H1 (cell line): ENCODE measurements around the gene ENDOG. TPM values are rescaled to one million over a fixed set of nuclear protein-coding genes. Genes with fewer than 3 reads are reported as not detected.

Source experiments
- CTCF ChIA-PET: fragments of 300-600 bp; sonication (Branson Sonifier 250); formaldehyde crosslinking; loops from one replicate; lab custom pipeline; 2021; ENCODE audit not compliant: partially characterized antibody; lab: Charles Lee
- POLR2A ChIA-PET: fragments of 300-600 bp; sonication (Branson Sonifier 250); formaldehyde crosslinking; loops from one replicate; lab custom pipeline; 2021; ENCODE audit warnings: inconsistent platforms; ENCODE audit not compliant: partially characterized antibody; lab: Charles Lee
- DNase-seq, 2 experiments: peaks; one replicate each; pipeline versions ENCODE4 v3.0.0 to v3.0.0-alpha.2; 2010 to 2022; ENCODE audit warnings: low spot score in 2 of 2, low read depth in 1 of 2, mixed read lengths in 1 of 2
- FAIRE-seq: peaks from 2 replicates; lab custom pipeline; 2011; peaks lifted over from hg19 to GRCh38; lab: Jason Lieb, UNC
- H2AFZ ChIP-seq: 2 replicates; pipeline ENCODE4 v1.8.1; 2012; ENCODE audit warnings: low read length, inconsistent platforms
- H2AK5ac ChIP-seq: 2 replicates; pipeline ENCODE4 v1.6.1; 2013; ENCODE audit warnings: low read depth, low read length
- H2BK120ac ChIP-seq: replicated peaks from 2 replicates; pipeline ENCODE3; 2013; ENCODE audit warnings: low read depth, low read length, inconsistent platforms
- H2BK12ac ChIP-seq: 2 replicates; pipeline ENCODE4 v1.6.1; 2013; ENCODE audit warnings: low read depth, low read length
- H2BK15ac ChIP-seq: 2 replicates; pipeline ENCODE4 v1.6.1; 2013; ENCODE audit warnings: low read length
- H2BK20ac ChIP-seq: 2 replicates; pipeline ENCODE4 v1.6.1; 2013; ENCODE audit warnings: low read length
- H2BK5ac ChIP-seq: 2 replicates; pipeline ENCODE4 v1.6.1; 2013; ENCODE audit warnings: low read depth, low read length
- H3K14ac ChIP-seq: 2 replicates; pipeline ENCODE4 v1.6.1; 2013; ENCODE audit warnings: inconsistent platforms; ENCODE audit not compliant: insufficient read length
- H3K18ac ChIP-seq: 2 replicates; pipeline ENCODE4 v1.6.1; 2013; ENCODE audit warnings: low read length; ENCODE audit errors: extremely low read depth
- H3K23ac ChIP-seq: 2 replicates; pipeline ENCODE4 v1.6.1; 2013; ENCODE audit warnings: inconsistent platforms; ENCODE audit not compliant: insufficient read length
- H3K23me2 ChIP-seq: 2 replicates; pipeline ENCODE4 v1.6.1; 2013; ENCODE audit warnings: low read depth, low read length
- H3K27ac ChIP-seq: 2 replicates; pipeline ENCODE4 v1.6.1; 2011; ENCODE audit warnings: low read depth, low read length, inconsistent platforms
- H3K27me3 ChIP-seq, 4 experiments: replicated peaks in 1 of 4; 1 replicate in 1 of 4; 2 replicates in 3 of 4; pipeline versions ENCODE4 v1.6.1 to v1.8.1; 2011 to 2013; ENCODE audit warnings: low read length in 3 of 4, mild to moderate bottlenecking in 3 of 4, inconsistent platforms in 2 of 4, mixed read lengths in 2 of 4, moderate library complexity in 1 of 4; ENCODE audit not compliant: control insufficient read depth in 3 of 4, insufficient read depth in 3 of 4; ENCODE audit errors: extremely low read depth in 1 of 4
- H3K36me3 ChIP-seq, 4 experiments: 2 replicates each; pipeline versions ENCODE4 v1.6.1 to v1.8.1; 2011 to 2013; ENCODE audit warnings: mild to moderate bottlenecking in 4 of 4, low read length in 3 of 4, moderate library complexity in 2 of 4, control low read depth in 1 of 4, inconsistent platforms in 1 of 4; ENCODE audit not compliant: insufficient read depth in 4 of 4, control insufficient read depth in 2 of 4
- H3K4ac ChIP-seq: replicated peaks from 2 replicates; pipeline ENCODE3; 2013; ENCODE audit warnings: low read length, low read depth, mixed read lengths, inconsistent platforms; ENCODE audit not compliant: insufficient read length
- H3K4me1 ChIP-seq, 4 experiments: replicated peaks in 1 of 4; 1 replicate in 1 of 4; 2 replicates in 3 of 4; pipeline versions ENCODE4 v1.6.1 to v1.8.1; 2011 to 2013; ENCODE audit warnings: low read length in 3 of 4, inconsistent platforms in 2 of 4, mixed read lengths in 1 of 4; ENCODE audit not compliant: insufficient read depth in 4 of 4, control insufficient read depth in 3 of 4
- H3K4me2 ChIP-seq, 2 experiments: 2 replicates each; pipeline versions ENCODE4 v1.6.1 to v1.8.1; 2011 to 2013; ENCODE audit warnings: low read depth in 2 of 2, low read length in 2 of 2, control low read depth in 1 of 2, inconsistent platforms in 1 of 2, mild to moderate bottlenecking in 1 of 2; ENCODE audit not compliant: insufficient read depth in 1 of 2
- H3K4me3 ChIP-seq, 4 experiments: fragments of 200-600, 300-600 bp in 1 of 4; sonication (generic), shearing (Covaris generic), sonication (Bioruptor Twin) in 1 of 4; 2 replicates each; pipeline versions ENCODE4 v1.5.1 to v1.8.1; 2011 to 2016; ENCODE audit warnings: low read length in 4 of 4, low read depth in 3 of 4, control low read depth in 2 of 4, inconsistent platforms in 2 of 4, mild to moderate bottlenecking in 2 of 4, mixed read lengths in 1 of 4, moderate library complexity in 1 of 4; ENCODE audit not compliant: insufficient read depth in 2 of 4; ENCODE audit errors: extremely low read depth in 1 of 4
- H3K56ac ChIP-seq: replicated peaks from 2 replicates; pipeline ENCODE3; 2013; ENCODE audit warnings: low read depth, mild to moderate bottlenecking, mixed read lengths, low read length, inconsistent platforms; ENCODE audit not compliant: insufficient read length
- H3K79me1 ChIP-seq: 2 replicates; pipeline ENCODE4 v1.6.1; 2013; ENCODE audit warnings: low read depth, low read length, control low read depth
- H3K79me2 ChIP-seq, 2 experiments: 2 replicates each; pipeline versions ENCODE4 v1.6.1 to v1.8.1; 2012 to 2013; ENCODE audit warnings: low read length in 2 of 2, mild to moderate bottlenecking in 2 of 2, inconsistent platforms in 1 of 2; ENCODE audit not compliant: insufficient read depth in 2 of 2, control insufficient read depth in 1 of 2
- H3K9ac ChIP-seq, 4 experiments: replicated peaks in 1 of 4; 1 replicate in 1 of 4; 2 replicates in 3 of 4; pipeline versions ENCODE4 v1.6.1 to v1.8.1; 2011 to 2013; ENCODE audit warnings: low read depth in 3 of 4, low read length in 3 of 4, control low read depth in 2 of 4, mild to moderate bottlenecking in 2 of 4, moderate library complexity in 2 of 4, inconsistent platforms in 1 of 4; ENCODE audit errors: extremely low read depth in 1 of 4
- H3K9me3 ChIP-seq, 2 experiments: 2 replicates each; pipeline versions ENCODE4 v1.6.1 to v1.8.1; 2012 to 2013; ENCODE audit warnings: mild to moderate bottlenecking in 2 of 2, moderate library complexity in 2 of 2, control low read depth in 1 of 2, inconsistent platforms in 1 of 2, low read depth in 1 of 2, low read length in 1 of 2, mixed read lengths in 1 of 2; ENCODE audit not compliant: insufficient read depth in 2 of 2
- H4K20me1 ChIP-seq, 2 experiments: replicated peaks in 1 of 2; 2 replicates each; pipeline versions ENCODE3 to v1.8.1; 2011 to 2013; ENCODE audit warnings: inconsistent platforms in 2 of 2, low read length in 2 of 2, mild to moderate bottlenecking in 1 of 2; ENCODE audit not compliant: insufficient read depth in 2 of 2, control insufficient read depth in 1 of 2
- H4K5ac ChIP-seq: 2 replicates; pipeline ENCODE4 v1.6.1; 2013; ENCODE audit warnings: low read length, low read depth, mixed read lengths, inconsistent platforms; ENCODE audit not compliant: insufficient read length
- H4K8ac ChIP-seq: 2 replicates; pipeline ENCODE4 v1.8.0; 2013; ENCODE audit warnings: mild to moderate bottlenecking, moderate library complexity, low read length, inconsistent platforms; ENCODE audit not compliant: insufficient read depth; ENCODE audit errors: extremely low read depth
- H4K91ac ChIP-seq: replicated peaks from 2 replicates; pipeline ENCODE3; 2013; ENCODE audit warnings: low read length, mixed read lengths, inconsistent platforms; ENCODE audit not compliant: insufficient read length
- ASH2L ChIP-seq: fragments of 200-600, 300-600 bp; sonication (generic); IDR thresholded peaks from one replicate; pipeline ENCODE4 v1.7.1; 2017; ENCODE audit warnings: low read length
- CEBPB ChIP-seq: IDR thresholded peaks from 2 replicates; pipeline ENCODE4 v1.6.1; 2012; ENCODE audit warnings: low read depth, low read length
- CHD1 ChIP-seq: IDR thresholded peaks from 2 replicates; pipeline ENCODE4 v1.6.1; 2012; ENCODE audit warnings: low read depth, low read length, improper control_type of control experiment
- EZH2 ChIP-seq: fragments of 200-600 bp; sonication (generic); IDR thresholded peaks from 2 replicates; pipeline ENCODE4 v1.7.1; 2012; ENCODE audit warnings: low read depth, mild to moderate bottlenecking, moderate library complexity, low read length, inconsistent platforms; ENCODE audit not compliant: severe bottlenecking
- KDM4A ChIP-seq: IDR thresholded peaks from one replicate; pipeline ENCODE4 v1.7.1; 2012; ENCODE audit warnings: low read depth, mild to moderate bottlenecking, moderate library complexity, low read length, inconsistent platforms; ENCODE audit not compliant: severe bottlenecking
- MAX ChIP-seq: IDR thresholded peaks from 2 replicates; pipeline ENCODE4 v1.6.1; 2012; ENCODE audit warnings: inconsistent platforms
- NRF1 ChIP-seq: IDR thresholded peaks from 2 replicates; pipeline ENCODE4 v1.6.1; 2011; ENCODE audit warnings: mild to moderate bottlenecking, low read depth, low read length, improper control_type of control experiment
- TEAD4 ChIP-seq: IDR thresholded peaks from 2 replicates; pipeline ENCODE4 v1.6.1; 2012; ENCODE audit warnings: low read depth, low read length, inconsistent platforms, mixed read lengths
- WGBS, 2 experiments: shearing (Covaris generic) in 1 of 2; methylation state at CpG; one replicate each; pipeline versions ENCODE4 v1.1.6 to v1.1.7; 2013 to 2015; ENCODE audit warnings: low lambda C conversion rate in 2 of 2, mixed read lengths in 2 of 2, inconsistent platforms in 1 of 2, low coverage in 1 of 2, missing lambda C conversion rate in 1 of 2; ENCODE audit not compliant: insufficient replicate concordance in 2 of 2, insufficient coverage in 1 of 2, insufficient read length in 1 of 2; ENCODE audit errors: extremely low coverage in 1 of 2, missing lambda C conversion rate in 1 of 2; 5-methylcytosine and 5-hydroxymethylcytosine counted together
- polyA plus RNA-seq, 7 experiments: library from polyadenylated mRNA; depleted of rRNA in 3 of 7; stranded (reverse) in 5 of 7; unstranded in 2 of 7; fragments of >200 nt in 5 of 7; fragments of 200-250 nt in 2 of 7; gene quantifications; 1 replicate in 5 of 7; 2 replicates in 1 of 7; 4 replicates in 1 of 7; pipeline versions ENCODE4 v1.2.1 to v1.2.3, GENCODE V29; 2011 to 2013; ENCODE audit warnings: missing spikeins in 2 of 7, mixed read lengths in 2 of 7
- total RNA-seq: library from RNA; stranded (reverse); fragmentation: NEBNext Ultra II Directional; extraction: Animal tissue kit (Norgen Biotek cat#: 25700); gene quantifications from 2 replicates; pipeline ENCODE4 v1.2.1, GENCODE V29; 2021

ENDOG gene
- total and polyA plus RNA-seq, 2 of the 8 experiments (the other 6 are each of a cell fraction or from before 2014, with no cell fraction given) = 17.5 to 23.4 TPM

- Histone ChIP-seq H3K23me2 (peaks cover 12% of the 10 kb centered on the region; the same call in 1 of the 2 replicates), H3K4me1 (peaks cover 0 to 3% (median 1%) of the 10 kb centered on the region in 4 experiments; a peak in 3 of 7 replicates), H3K36me3 (no peaks in the 10 kb centered on the region), H2AFZ (no peak overlapping the region), H2BK15ac (no peak overlapping the region), H3K23ac (no peak overlapping the region), H2BK12ac (no peak overlapping the region), H4K20me1 (no peaks in the 10 kb centered on the region), H3K14ac (no peak overlapping the region), H2BK20ac (no peak overlapping the region), H4K5ac (no peak overlapping the region), H4K8ac (no peak overlapping the region), H3K4me3 (no peak overlapping the region), H2BK5ac (no peak overlapping the region), H3K27ac (no peak overlapping the region), H3K79me2 (peaks cover 0 to 8% of the 10 kb centered on the region in 2 experiments; a peak in 2 of 4 replicates), H3K4me2 (no peak overlapping the region), H3K79me1 (peaks cover 3% of the 10 kb centered on the region; the same call in 1 of the 2 replicates), H3K9ac (no peak overlapping the region), H3K56ac (no peak overlapping the region), H3K4ac (no peak overlapping the region), H3K18ac (no peak overlapping the region), H3K9me3 (peaks cover 0 to 4% of the 10 kb centered on the region in 2 experiments; a peak in 1 of 4 replicates), H4K91ac (no peak overlapping the region), H2BK120ac (no peak overlapping the region), H2AK5ac (no peak overlapping the region), H3K27me3 (no peaks in the 10 kb centered on the region)
- TF ChIP-seq NRF1 (no peak), EZH2 (no peak), CHD1 (no peak), KDM4A (no peak), TEAD4 (no peak), CEBPB (no peak), ASH2L (no peak), MAX (no peak)
- DNase-seq = no peak
- ChIA-PET POLR2A (interaction anchor here (0.8 to 1.4 kb wide), 4 partner anchors 33 to 91 kb away, joined by 3 to 5 read pairs (median 4); partner anchors contain the start of gene SPOUT1), CTCF (interaction anchor here (0.7 kb wide), 1 partner anchor 40 kb away, joined by 5 read pairs; no protein-coding TSS in a partner anchor)
- 80% methylated on average over 1 of the region's 1 CpG; no CpG with 5 or more reads in 1 of the 2 experiments for WGBS, 2 experiments
- FAIRE-seq = no peak
These were observed 43.5 kb upstream of the ENDOG start for GRCh38 chr9:128774804-128775203.
